Measurements from ENCODE around the gene ATP2C2. TPM values are rescaled to one million over a fixed set of nuclear protein-coding genes. Genes with fewer than 3 reads are reported as not detected.

ATP2C2 gene
- total RNA-seq, 1 donor = not detected

GRCh38 chr16:84344781-84345180 is 23.6 kb upstream of the ATP2C2 start:
- Histone ChIP-seq H3K4me1 (ENCODE audit: insufficient read depth, low read length) (no peaks in the 10 kb centered on the region), H3K9me3 (ENCODE audit: low read depth, low read length) (no peaks in the 10 kb centered on the region), H3K4me3 (ENCODE audit: insufficient read depth, low read length) (no peak overlapping the region), H2AFZ (ENCODE audit: low read length) (no peak overlapping the region), H3K36me3 (ENCODE audit: insufficient read depth, low read length) (no peaks in the 10 kb centered on the region), H4K20me1 (ENCODE audit: insufficient read depth, low read length) (no peaks in the 10 kb centered on the region), H3K79me2 (ENCODE audit: insufficient read depth, low read length) (no peaks in the 10 kb centered on the region), H3K4me2 (ENCODE audit: insufficient read depth, low read length) (no peak overlapping the region), H3K27me3 (ENCODE audit: insufficient read depth, low read length) (peaks cover 21% of the 10 kb centered on the region), H3K27ac (ENCODE audit: low read depth, low read length) (no peak overlapping the region)
- no peak for DNase-seq (ENCODE audit: insufficient read length, low spot score, missing footprints)
- TF ChIP-seq CTCF (IDR thresholded peaks at IDR 0.05; ENCODE audit: extremely low read depth, low read depth, low read length) = no peak

- H3K36me3 ChIP-seq (ENCODE audit: insufficient read depth, low read length) = no peaks in the 10 kb centered on the region
- H3K27ac ChIP-seq (ENCODE audit: low read depth, low read length) = no peak overlapping the region
- no peak overlapping the region for H3K4me3 ChIP-seq (ENCODE audit: insufficient read depth, low read length)
- DNase-seq (ENCODE audit: insufficient read length, low spot score, missing footprints) = no peak
- no peak overlapping the region for H3K4me2 ChIP-seq (ENCODE audit: insufficient read depth, low read length)
- no peaks in the 10 kb centered on the region for H4K20me1 ChIP-seq (ENCODE audit: insufficient read depth, low read length)
- H3K27me3 ChIP-seq (ENCODE audit: insufficient read depth, low read length) = peaks cover 22% of the 10 kb centered on the region
- TF ChIP-seq CTCF (IDR thresholded peaks at IDR 0.05; ENCODE audit: extremely low read depth, low read depth, low read length) = no peak
- H3K79me2 ChIP-seq (ENCODE audit: insufficient read depth, low read length) = no peaks in the 10 kb centered on the region
- no peaks in the 10 kb centered on the region for H3K9me3 ChIP-seq (ENCODE audit: low read depth, low read length)
- no peaks in the 10 kb centered on the region for H3K4me1 ChIP-seq (ENCODE audit: insufficient read depth, low read length)
- H2AFZ ChIP-seq (ENCODE audit: low read length) = no peak overlapping the region
Observed at GRCh38 chr16:84347161-84347560, 21.2 kb upstream of the ATP2C2 start.

GRCh38 chr16:84348386-84348888 is 19.9 kb upstream of the ATP2C2 start:
- H2AFZ ChIP-seq (ENCODE audit: low read length) = no peak overlapping the region
- no peaks in the 10 kb centered on the region for H3K36me3 ChIP-seq (ENCODE audit: insufficient read depth, low read length)
- H3K4me1 ChIP-seq (ENCODE audit: insufficient read depth, low read length) = no peaks in the 10 kb centered on the region
- H3K4me3 ChIP-seq (ENCODE audit: insufficient read depth, low read length) = no peak overlapping the region
- H3K27ac ChIP-seq (ENCODE audit: low read depth, low read length) = no peak overlapping the region
- H3K9me3 ChIP-seq (ENCODE audit: low read depth, low read length) = no peaks in the 10 kb centered on the region
- H3K79me2 ChIP-seq (ENCODE audit: insufficient read depth, low read length) = no peaks in the 10 kb centered on the region
- H3K27me3 ChIP-seq (ENCODE audit: insufficient read depth, low read length) = peaks cover 19% of the 10 kb centered on the region
- H4K20me1 ChIP-seq (ENCODE audit: insufficient read depth, low read length) = no peaks in the 10 kb centered on the region
- H3K4me2 ChIP-seq (ENCODE audit: insufficient read depth, low read length) = no peak overlapping the region
- TF ChIP-seq CTCF (IDR thresholded peaks at IDR 0.05; ENCODE audit: extremely low read depth, low read depth, low read length) = no peak
- no peak for DNase-seq (ENCODE audit: insufficient read length, low spot score, missing footprints)

GRCh38 chr16:84349862-84350684 is 18.3 kb upstream of the ATP2C2 start:
- Histone ChIP-seq H3K4me2 (ENCODE audit: insufficient read depth, low read length) (no peak overlapping the region), H3K9me3 (ENCODE audit: low read depth, low read length) (no peaks in the 10 kb centered on the region), H3K27ac (ENCODE audit: low read depth, low read length) (no peak overlapping the region), H3K27me3 (ENCODE audit: insufficient read depth, low read length) (peaks cover 15% of the 10 kb centered on the region), H3K4me3 (ENCODE audit: insufficient read depth, low read length) (no peak overlapping the region), H2AFZ (ENCODE audit: low read length) (no peak overlapping the region), H3K36me3 (ENCODE audit: insufficient read depth, low read length) (no peaks in the 10 kb centered on the region), H4K20me1 (ENCODE audit: insufficient read depth, low read length) (no peaks in the 10 kb centered on the region), H3K79me2 (ENCODE audit: insufficient read depth, low read length) (no peaks in the 10 kb centered on the region), H3K4me1 (ENCODE audit: insufficient read depth, low read length) (no peaks in the 10 kb centered on the region)
- TF ChIP-seq CTCF (IDR thresholded peaks at IDR 0.05; ENCODE audit: extremely low read depth, low read depth, low read length) = no peak
- DNase-seq (ENCODE audit: insufficient read length, low spot score, missing footprints) = no peak

Data from osteoblast (primary cell).